ENCODE data around the gene CCDC28B.
"Not testable (repeated sequence)": the region's sequence is repeated elsewhere in the genome, so short reads cannot be mapped to it uniquely, and the experiment has no call there.

The CCDC28B gene

GRCh38 chr1:32200226-32201010 lies at the start of gene CCDC28B:
Gene CCDC28B, plus strand, starts transcription at chr1:32200595. Its CDS starts 1,341 bp downstream, at chr1:32201936.
- DNase-seq (ENCODE audit: low spot score) (no peak), FAIRE-seq (no peak)

- FAIRE-seq (no peak), DNase-seq (ENCODE audit: low spot score) (no peak)
These were observed 49.5 kb upstream of the CCDC28B start for GRCh38 chr1:32150847-32151246.

GRCh38 chr1:32151319-32151787 lies 49.0 kb upstream of the CCDC28B start:
- no peak for FAIRE-seq
- DNase-seq (ENCODE audit: low spot score), result no peak

DNA sequence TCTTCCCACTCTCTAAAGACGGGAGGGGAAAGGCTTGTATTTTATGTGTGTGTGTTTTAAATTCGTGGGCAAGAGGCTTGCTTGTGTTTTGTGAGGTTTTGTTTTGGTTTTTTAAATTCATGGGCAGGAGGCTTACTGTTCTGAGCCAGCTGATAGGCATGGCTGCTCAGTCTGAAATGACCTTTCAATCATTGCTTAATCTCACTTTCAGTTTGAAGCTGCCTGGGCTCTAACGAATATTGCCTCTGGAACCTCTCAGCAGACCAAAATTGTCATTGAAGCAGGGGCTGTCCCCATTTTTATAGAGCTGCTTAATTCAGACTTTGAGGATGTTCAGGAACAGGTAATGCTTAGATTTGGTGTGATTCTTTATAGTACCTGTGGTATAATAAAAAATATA lies 41.2 kb upstream of the CCDC28B start:
- FAIRE-seq, result no peak
- no peak for DNase-seq (ENCODE audit: low spot score)

DNA sequence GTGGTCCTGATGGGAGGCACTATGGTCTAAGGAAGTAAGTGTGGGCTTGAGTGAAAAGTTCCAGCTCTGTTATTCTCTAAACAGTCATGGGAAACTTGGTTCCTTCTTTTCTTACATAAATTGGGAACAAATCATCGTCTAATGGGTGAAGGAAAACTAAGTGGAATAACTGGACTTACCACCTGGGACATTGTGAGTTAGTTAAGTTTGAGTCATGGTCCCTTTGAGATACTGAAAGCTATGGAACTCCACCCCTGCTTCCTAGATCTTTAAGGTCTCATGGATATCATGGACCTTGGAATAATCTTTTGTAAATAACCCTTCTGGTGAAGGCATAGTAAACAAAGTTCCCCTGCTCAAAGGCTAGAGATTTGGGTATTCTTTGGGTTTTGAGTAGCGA lies 37.0 kb upstream of the CCDC28B start:
- DNase-seq (ENCODE audit: low spot score) (no peak), FAIRE-seq (no peak)

DNA sequence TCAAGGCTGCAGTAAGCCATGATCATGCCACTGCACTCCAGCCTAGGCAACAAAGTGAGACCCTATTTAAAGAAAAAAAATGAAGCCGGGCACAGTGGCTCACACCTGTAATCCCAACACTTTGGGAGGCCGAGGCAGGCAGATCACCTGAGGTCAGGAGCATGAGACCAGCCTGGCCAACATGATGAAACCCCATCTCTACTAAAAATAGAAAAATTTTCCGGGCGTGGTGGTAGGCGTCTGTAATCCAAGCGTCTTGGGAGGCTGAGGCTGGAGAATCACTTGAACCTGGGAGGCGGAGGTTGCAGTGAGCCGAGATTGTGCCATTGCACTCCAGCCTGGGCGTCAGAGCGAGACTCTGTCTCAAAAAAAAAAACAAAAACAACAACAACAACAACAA lies 34.8 kb upstream of the CCDC28B start:
- not testable (repeated sequence) for DNase-seq (ENCODE audit: low spot score); FAIRE-seq

- no peak for DNase-seq (ENCODE audit: low spot score)
- no peak for FAIRE-seq
These were observed 29.4 kb upstream of the CCDC28B start for GRCh38 chr1:32170991-32171390.

DNA sequence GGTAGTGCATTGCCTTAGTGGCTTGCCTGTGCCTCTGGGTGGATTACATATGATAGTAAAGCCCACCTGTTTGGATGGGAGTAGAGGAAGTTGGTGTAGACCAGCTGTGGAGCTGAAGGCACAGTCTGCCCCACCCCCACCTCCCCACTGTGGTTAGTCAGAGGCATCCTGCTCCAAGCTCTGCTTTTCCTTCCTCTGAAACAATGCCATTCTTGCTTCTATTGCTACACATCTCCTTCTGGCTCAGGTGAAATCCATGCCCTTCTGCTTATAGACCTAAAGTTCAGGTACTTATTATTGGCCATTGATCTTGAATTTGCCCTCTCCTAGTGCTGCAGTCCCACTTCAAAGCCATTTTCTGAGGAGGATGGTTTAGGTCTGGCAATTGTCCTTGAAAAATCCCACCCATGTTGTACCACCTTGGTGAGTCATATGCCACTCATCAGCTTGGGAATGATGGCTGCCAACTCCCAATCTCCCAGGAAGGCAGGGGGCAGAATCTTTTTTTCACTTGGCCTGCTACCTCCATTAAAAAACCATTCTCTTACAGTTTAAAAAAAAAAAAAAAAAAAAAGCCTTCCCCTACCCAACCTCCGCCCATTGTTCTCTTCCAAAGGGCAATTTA lies 27.7 kb upstream of the CCDC28B start:
- DNase-seq (ENCODE audit: low spot score) (peak; percentile 25), FAIRE-seq (no peak)

GRCh38 chr1:32178380-32179192 lies 21.8 kb upstream of the CCDC28B start:
- no peak for DNase-seq (ENCODE audit: low spot score)
- no peak for FAIRE-seq

DNA sequence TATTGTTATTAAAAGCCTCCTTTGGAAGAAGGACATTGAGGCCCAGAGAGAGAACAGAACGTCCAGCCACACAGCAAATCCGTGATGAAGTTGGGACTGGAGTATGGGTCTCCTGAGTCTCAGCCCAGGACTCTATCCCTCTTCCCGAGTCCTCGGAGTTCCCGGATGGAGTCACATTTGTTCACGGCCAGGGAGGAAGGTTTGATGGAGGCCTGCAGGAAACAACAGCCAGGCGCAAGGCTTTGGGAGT lies 21.3 kb upstream of the CCDC28B start:
- DNase-seq (ENCODE audit: low spot score) (no peak), FAIRE-seq (no peak)

DNA sequence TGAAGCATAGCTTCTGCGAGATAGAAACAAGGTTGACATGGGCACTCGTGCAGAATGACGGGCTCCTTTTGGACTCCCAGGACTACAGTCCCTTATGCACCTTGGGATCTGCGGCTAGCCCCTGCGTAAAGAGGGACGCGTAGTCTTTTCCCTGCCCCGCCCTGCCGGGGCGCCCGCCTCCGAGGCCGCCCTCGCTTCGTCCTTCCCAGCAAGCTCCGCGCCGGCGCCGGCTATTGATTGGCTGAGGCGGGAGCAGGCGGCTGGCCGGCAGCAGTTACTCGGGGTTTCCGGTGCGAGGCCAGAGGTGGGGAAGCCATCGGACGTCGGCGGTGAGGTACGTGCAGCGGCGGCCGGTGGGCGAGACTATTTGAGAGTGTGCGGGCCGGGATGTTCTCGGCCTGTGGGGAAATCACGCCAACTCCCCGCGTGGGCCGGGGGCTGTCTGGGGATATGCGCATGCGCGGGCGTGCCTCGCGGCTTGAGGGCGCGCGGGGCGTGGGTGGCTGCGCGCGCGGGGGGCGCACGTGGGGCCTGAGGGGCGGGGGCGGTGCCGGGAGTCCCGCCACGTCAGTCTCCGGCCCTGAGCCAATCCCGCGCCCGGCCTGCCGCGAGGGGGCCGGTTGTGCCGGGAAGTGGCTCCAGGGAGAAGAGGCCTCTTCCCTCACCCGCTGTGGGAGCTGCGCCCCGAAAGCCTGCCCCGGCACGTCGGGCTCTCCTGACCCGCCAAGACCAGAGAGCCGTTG lies 20.8 kb upstream of the CCDC28B start, which contains the start of gene TXLNA:
Gene TXLNA (plus strand): TSS at position 233 of the 743 bp plus-strand sequence. CDS start 671 bp downstream, outside the sequence.
- FAIRE-seq (no peak), DNase-seq (ENCODE audit: low spot score) (peak; percentile 84)

DNA sequence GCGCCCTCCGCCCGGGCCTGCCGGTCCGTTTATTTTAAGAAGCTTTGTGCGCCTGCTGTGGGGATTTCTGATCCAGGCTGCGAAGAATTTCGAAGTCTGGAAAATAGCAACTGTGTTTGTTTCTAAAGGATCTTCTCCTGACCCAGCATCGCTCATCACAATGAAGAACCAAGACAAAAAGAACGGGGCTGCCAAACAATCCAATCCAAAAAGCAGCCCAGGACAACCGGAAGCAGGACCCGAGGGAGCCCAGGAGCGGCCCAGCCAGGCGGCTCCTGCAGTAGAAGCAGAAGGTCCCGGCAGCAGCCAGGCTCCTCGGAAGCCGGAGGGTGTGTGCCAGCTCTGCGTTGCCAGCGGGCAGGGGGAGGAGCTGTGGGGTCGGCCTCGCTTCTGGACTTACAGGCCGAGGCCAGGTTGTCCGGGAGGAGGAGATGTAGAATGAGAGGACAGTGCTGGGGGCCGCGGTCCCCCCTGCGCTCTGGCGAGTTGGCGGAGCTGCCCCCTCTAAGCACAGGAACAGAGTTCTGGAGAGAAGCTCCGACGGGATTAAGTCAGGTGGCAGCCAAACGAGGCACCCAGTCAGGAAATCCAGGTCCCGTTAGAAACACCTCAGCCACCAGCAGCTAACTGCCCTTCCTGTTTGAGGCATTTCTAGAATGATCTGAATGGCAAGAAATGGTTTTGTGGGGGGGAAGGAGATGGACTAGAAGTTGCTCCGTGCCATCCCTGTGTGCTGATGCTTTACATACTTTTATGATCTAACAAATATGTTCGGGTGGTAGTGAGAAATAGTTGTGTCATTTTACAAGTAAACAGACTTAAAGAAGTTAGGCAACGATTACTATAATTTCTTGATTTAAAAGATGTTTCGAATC lies 20.0 kb upstream of the CCDC28B start:
- FAIRE-seq (no peak), DNase-seq (ENCODE audit: low spot score) (peak; percentile 28)

- FAIRE-seq, result no peak
- no peak for DNase-seq (ENCODE audit: low spot score)
These were observed 19.3 kb upstream of the CCDC28B start for GRCh38 chr1:32181065-32181464.

- FAIRE-seq (no peak), DNase-seq (ENCODE audit: low spot score) (no peak)
These were observed 18.8 kb upstream of the CCDC28B start for GRCh38 chr1:32181563-32181962.

DNA sequence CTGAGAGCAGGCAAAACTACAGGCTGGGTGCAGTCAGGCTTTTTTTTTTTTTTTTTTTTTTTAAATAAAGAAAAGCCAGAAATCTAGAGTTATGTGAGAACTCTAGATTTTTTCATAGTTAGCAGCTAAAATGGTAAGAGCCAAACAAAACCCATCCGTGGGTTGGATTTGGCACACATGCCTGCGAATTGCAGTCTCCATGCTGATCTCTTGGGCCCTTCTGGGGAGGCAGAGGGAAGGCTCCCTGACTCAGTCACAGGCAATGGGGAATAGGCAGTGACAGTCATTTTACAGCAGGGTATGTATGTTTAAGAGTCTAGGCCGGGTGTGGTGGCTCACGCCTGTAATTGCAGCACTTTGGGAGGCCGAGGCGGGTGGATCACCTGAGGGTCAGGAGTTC lies 18.3 kb upstream of the CCDC28B start:
- DNase-seq (ENCODE audit: low spot score) (no peak), FAIRE-seq (no peak)

- FAIRE-seq (no peak), DNase-seq (ENCODE audit: low spot score) (no peak)
These were observed 15.7 kb upstream of the CCDC28B start for GRCh38 chr1:32184650-32185049.

DNA sequence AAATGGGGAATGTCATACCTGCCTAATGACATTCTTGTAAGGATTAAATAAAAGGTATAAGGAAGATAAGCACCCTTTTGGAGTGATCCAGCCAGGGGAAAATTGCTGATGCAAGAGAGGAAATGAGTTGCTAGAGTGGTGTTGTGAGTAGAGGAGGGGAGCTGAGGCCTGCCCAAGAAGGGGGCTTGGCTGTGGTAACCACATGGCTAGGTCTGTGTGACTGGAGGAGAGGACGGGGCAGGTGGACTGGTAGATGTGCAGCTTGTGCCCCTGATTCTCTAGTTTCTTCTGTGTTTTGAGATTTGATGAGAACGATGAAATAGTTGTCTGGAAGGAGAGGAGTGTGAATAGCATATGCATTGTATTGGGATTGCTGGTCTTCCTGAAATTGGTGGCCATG lies 14.3 kb upstream of the CCDC28B start:
- FAIRE-seq (no peak), DNase-seq (ENCODE audit: low spot score) (no peak)

DNA sequence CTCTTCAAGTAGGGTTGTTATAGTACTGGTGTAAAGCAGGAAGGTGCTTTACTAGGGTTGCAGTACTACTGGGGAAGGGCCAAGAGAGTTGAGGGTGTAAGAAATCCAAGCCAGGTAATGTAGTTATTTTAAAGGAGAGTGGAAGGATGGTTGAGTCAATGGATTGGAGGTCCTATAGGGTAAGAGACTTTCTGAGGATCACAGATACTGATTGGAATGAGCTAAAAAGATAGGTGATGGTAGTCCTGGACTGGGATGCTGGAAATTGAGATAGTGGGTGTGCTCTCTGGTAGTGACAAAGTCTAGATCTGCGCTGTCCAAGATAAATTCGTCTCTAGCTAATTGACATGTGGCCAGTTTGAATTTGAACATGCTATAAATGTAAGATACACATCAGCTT lies 13.9 kb upstream of the CCDC28B start:
- no peak for DNase-seq (ENCODE audit: low spot score)
- no peak for FAIRE-seq

DNA sequence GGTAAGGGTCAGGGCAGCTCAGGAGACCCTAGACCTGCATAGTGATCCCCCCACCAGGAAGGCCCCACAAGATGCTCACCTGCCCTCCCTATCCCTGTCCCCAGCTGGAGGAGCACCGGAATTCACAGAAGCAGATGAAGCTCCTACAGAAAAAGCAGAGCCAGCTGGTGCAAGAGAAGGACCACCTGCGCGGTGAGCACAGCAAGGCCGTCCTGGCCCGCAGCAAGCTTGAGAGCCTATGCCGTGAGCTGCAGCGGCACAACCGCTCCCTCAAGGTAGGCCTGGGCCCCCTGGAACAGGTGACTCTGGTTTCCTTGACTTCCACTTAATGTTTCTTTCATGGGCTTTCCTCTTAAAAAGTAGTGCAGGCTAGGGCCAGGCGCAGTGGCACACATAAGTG lies 12.5 kb upstream of the CCDC28B start:
- FAIRE-seq (no peak), DNase-seq (ENCODE audit: low spot score) (no peak)

DNA sequence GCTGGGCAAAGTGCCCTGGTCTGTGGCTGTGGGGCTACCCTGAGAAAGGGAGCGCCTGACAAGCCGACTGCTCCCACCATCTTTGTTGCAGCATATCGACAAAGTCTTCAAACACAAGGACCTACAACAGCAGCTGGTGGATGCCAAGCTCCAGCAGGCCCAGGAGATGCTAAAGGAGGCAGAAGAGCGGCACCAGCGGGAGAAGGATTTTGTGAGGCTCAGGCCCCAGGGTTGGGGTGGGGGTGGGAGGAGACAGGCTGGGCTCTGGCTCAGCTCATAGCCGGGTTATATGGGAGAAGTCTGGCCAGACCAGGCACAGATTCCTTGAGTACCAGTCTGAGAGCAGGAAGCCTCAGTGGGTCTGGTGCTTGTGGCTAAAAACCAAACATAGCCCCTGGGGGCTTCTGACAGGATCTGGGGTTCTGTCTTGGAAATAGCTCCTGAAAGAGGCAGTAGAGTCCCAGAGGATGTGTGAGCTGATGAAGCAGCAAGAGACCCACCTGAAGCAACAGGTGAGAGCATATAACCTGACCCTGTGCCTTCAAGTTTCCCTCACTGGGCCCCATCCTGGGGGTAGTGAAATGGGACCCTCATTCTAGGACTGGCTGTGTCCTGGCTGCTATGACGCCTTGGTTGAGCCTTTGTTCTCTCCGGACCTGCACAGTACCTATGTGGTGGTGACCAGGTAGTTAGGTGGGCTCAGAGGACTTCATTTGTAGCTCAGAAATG lies 8.0 kb upstream of the CCDC28B start:
- FAIRE-seq (no peak), DNase-seq (ENCODE audit: low spot score) (no peak)

Measured in RCC 7860 (cell line).